EH (cell line): ENCODE data around the gene HDAC10.

ENCODE experiments used
- DNase-seq: peaks from one replicate; pipeline ENCODE4 v3.0.0-alpha.2; 2015; ENCODE audit warnings: low read depth

The HDAC10 gene

GRCh38 chr22:50236731-50237409, 14.2 kb downstream of the HDAC10 start:
- DNase-seq = no peak

DNA sequence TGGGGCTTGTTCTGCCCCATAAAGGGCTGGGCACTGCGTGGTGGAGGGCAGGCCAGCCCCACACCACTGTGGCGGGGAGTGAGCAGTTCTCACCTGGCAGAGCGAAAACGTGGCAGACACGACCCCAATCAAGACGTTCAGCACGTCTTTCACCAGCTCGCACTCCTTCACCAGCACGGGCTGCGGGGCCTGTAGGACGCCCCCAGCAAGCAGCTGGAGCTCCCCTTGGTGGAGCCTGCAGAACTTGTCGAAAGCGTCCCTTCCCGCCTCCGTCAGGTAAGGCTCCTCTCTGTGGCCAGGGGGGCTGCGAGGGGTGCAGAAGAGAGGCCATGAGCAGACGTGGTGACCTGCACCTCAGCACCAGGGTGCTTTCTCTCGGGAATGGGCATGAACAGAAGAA, 17.8 kb downstream of the HDAC10 start:
- DNase-seq = no peak

- DNase-seq = no peak
Observed at GRCh38 chr22:50232481-50233151, 18.4 kb downstream of the HDAC10 start.

DNA sequence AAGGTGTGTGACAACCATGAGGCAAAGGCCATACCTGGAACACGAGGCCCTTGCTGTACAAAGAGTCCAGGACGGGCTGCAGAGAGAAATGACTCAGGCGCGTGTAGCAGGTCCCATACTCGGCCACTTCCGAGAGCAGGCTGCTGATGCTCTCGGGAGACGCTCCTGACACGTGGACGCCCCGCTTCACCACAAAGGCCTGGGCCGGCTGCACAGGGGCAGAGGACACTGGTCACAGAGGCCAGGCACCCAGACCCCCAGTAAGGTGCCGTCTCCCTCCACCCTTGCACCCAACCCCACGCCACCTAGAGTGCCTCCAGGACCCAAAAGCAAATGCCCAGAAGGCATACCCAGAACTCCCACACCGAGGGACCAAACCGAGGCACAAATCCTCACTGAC, 21.7 kb downstream of the HDAC10 start:
- no peak for DNase-seq

DNA sequence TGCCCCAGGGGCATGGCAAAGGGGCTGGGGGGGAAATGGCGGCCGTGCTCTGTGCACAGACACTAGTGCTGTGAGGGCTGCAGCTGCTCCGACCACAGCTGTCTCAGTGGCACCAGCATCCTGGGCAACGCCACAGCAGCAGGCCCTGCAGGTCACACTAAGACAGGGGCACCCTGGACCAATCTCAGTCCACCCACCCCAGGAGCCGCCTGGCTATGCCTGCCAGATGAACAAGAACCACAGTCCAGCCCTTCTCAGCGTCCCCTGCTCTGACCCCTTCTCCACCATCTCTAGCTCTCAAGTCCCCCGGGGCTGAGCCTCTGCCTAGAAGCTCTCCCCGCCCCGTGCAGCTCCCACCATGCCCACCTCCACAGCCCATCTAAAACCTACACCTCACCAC, 22.7 kb downstream of the HDAC10 start:
- no peak for DNase-seq

DNA sequence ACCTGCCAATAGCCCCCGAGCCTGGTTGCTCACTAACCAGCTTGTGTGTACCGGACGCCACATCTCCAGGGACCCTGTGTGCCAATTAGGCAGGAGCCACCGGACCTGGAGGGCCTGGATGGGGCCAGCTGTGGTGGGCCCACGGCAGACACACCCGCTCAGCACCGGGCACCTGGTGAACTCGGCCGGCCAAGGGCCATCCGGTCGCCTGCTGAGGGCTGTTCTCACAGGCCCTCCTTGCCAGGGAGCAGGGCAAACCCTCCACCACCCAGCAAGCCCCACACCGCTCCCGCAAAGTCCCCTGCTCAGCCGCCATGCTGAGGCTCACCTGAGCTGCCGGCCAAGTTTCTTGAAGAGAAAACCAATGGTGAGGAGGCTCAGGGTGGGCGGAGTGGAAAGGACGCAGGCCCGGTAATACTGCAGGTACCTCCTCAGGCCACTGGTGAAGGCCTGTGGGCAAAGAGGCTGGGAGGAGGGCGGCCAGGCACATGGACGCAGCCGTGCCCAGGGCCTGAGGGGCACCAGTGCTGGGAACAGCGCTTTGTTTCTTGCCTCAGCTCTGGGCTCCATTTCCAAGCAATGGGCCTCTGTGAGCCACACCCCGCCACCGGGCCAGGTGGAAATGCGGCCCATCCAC, 23.4 kb downstream of the HDAC10 start:
- no peak for DNase-seq

- no peak for DNase-seq
Observed at GRCh38 chr22:50226875-50227165, 24.2 kb downstream of the HDAC10 start.

DNA sequence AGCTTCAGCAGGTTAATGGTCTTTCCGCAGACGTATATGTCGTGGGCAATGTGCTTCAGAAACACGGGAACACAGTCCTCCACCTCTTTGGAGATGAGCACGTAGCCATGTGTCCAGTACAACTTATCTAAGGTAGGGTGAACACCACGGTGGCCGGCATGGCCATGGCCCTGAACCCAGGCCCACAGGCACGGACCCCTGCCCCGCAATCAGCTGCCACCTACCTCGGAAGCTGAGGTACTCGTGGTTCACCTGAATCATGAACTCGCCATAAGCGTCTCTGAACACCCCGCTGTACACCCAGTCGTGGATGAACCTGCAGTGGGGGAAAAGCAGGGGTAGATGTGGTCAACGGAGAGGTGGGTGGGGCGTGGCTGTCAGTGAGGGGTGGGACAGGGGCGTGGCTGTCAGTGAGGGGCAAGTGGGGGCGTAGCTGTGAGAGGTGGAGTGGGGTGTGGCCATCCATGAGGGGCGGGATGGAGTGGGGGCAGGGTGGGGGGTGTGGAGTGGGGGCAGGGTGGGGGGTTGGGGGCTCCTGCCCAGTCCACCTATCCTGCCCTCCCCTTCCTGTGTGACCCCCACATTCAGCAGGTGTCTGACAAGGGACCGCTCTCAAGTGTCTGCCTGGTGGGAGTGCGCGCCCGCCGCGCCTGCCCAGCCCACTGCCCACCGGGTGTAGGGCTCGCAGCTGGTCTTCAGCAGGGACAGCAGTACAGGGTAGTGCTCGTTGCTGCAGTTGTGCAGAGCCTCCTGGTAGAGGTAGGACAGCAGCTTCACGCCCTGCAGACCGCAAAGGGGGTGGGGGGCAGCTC, 24.8 kb downstream of the HDAC10 start:
- no peak for DNase-seq

GRCh38 chr22:50225200-50225969, 25.7 kb downstream of the HDAC10 start:
- no peak for DNase-seq

DNA sequence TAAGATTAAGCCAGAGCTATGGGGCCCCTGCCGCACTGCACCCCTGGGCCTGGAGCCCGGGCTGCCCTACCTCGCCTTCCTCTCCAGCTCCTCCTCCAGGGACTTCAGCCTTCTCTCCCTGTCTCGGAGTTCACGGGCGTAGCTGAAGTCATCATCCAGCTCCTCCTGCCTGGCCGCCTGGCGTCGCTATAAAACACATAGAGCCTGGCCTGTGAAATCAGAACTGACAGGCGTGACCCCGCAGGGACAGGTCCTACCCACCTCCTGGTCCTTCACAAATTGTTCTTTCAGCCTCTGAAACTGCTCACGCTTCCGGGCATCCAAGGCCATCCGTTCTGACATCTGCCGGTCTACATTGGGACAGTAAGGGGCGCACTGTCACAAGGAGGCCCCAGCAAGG, 27.0 kb downstream of the HDAC10 start:
- DNase-seq = no peak

GRCh38 chr22:50222508-50222907, 28.6 kb downstream of the HDAC10 start:
- DNase-seq = no peak

DNA sequence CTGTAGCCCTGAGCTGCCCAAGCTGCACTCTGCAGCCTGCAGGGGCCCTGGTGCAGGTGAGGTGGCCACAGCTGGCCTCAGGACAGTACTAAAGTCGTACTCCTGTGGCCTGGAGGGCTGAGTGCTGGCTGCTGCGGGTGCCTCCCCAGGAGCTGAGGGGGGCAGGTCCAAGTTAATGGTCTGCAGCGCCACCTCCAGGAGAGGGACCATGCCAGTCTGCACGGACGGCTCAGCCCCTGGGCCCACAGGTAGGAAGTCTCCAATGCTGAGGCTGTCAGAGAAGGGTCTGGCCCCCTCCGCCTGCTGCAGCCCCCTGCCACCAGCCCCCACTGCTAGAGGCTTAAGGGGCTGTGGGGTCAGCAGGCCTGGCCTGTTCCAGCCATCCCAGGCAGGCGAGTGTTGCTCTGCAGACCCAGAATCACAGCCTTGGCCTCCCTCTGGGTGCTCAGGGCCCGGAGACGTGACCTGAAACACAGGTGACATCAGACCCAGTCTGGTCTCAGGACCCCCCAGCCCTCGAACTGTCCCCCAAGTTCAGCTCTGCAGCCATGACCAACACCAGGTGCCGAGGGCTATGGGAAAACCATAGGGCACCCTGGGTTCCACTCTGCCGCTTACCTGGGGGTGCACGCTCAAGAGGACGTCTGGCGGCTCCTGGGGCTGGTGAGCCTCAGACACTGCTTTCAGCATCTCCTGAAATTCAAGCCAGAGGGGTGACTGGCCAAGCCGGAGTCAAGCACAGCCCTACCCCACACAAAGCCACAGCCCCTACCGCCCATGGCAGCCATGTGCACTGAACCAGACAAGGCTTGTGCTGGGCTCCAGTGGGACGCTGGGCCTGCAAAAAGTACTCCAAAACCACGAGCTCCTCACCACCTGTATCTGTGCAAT, 29.4 kb downstream of the HDAC10 start:
- DNase-seq = no peak

DNA sequence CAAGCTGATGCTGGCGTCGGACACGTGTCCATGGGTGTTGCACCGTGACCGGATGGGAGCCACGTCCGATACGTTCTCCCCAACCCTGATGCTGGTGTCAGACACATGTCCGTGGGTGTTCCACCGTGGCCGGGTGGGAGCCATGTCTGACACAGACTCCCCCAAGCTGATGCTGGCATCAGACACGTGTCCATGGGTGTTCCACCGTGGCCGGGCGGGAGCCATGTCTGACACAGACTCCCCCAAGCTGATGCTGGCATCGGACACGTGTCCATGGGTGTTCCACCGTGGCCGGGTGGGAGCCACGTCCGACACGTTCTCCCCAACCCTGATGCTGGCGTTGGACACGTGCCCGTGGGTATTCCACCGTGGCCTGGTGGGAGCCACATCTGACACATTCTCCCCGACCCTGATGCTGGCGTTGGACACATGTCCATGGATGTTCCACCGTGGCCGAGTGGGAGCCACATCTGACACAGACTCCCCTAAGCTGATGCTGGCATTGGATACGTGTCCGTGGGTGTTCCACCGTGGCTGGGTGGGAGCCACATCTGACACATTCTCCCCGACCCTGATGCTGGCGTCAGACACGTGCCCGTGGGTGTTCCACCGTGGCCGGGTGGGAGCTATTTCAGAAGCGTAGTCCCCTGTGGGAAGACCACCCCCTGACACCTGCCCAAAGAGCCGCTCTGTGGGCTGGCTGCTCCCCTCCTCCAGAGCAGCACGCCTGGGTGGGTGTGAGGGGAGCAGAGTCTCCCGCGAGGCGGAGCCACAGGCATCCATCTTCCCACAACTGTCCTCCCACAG, 30.3 kb downstream of the HDAC10 start:
- DNase-seq = no peak

- no peak for DNase-seq
Observed at GRCh38 chr22:50219800-50220602, 31.1 kb downstream of the HDAC10 start.

DNA sequence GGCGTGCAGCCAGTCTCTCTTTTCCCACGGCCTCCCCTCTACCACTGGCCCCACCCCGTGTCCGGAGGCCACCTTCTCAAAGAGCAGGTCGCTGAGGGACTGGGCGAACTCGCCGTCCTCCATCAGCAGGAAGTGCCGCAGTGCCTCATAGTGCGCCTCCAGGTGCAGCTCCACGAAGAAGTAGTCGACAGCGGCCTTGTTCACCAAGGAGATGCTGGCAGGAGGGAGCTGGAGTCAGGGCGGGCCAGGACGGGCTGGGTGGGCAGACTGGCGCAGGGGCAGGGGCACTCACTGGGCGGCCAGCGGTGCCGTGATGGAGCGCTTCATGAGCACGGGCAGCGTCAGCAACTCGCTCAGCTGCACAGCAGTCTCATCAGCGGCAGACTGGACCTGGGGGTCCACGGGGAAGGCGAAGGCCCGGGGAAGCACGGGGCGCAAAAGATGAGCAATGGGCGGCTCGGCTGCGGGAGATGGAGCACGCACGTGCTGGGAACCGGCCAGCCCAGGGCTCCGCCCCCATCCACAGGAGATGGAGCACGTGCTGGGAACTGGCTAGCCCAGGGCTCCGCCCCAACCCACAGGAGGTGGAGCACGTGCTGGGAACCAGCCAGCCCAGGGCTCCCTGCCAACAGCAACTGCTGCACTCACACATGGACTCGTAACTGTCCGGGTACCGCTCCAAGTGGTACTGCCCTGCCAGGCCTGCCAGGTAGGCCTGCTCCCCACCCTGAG, 31.9 kb downstream of the HDAC10 start:
- DNase-seq = peak; percentile 85

DNA sequence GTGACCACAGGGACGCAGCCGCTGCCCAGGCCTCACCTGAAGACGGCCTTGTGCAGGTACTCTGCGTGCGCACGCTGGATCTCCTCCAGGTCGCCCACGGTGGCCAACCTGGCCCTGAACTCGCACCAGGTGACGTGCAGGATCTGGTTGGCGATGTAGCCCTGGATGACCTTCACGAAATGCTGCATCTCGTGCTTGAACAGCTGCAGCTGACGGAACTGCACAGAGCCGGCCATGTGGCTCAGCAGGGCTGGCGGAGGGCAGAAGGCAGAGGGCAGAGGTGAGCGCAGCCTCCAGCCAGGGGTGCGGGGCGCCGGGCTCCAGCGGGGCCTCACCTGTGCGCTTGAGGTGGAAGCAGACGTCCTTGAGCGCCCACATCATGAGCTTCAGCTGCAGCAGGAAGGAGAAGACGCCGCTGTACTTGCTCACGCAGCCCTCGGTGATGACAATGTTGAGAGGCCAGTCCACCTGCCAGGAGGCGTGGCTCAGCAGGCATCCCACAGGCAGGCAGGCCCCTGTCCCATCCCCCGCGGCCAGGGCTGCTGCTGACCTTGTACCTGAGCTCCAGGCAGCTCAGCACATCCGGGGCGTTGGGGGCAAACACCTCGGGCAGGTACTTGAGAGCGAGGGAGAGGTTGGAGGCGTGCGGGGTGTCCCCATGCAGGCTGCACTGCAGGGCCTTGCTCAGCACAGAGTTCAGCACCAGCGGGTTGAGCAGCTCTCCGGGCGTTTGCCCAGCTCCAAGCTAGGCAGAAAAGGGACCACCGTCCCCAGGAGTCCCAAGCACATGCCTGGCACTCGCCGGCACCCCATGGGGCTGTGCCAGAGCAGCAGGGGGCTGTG, 32.7 kb downstream of the HDAC10 start:
- no peak for DNase-seq

GRCh38 chr22:50217543-50218152, 33.4 kb downstream of the HDAC10 start:
- DNase-seq = no peak
